K562 (cell line): Measurements from ENCODE around the gene NAA40. TPM values are rescaled to one million over a fixed set of nuclear protein-coding genes. Genes with fewer than 3 reads are reported as not detected.

ENCODE experiments used
- ATAC-seq: fragments of 200-7000 bp; cut with Tn5 transposase; 3 replicates; pipeline ENCODE4 v1.9.1; 2020; ENCODE audit warnings: moderate library complexity
- BruUV-seq: library from RNA; stranded (reverse); fragments of 400-500 nt; replicated peaks from 2 replicates; lab custom pipeline; 2021; lab: Mats Ljungman, UMichigan
- CTCF ChIA-PET: fragments of 300-600 bp; formaldehyde crosslinking; extraction: SDS; loops from one replicate; lab custom pipeline; 2021; ENCODE audit warnings: low intra/inter-chr PET ratio; lab: Yijun Ruan, JAX
- POLR2A ChIA-PET: fragments of 300-600, 350-650 bp; sonication (Branson Sonifier 250); formaldehyde crosslinking; extraction: SDS; loops from one replicate; lab custom pipeline; 2021; ENCODE audit warnings: antibody characterized with exemption, inconsistent platforms; lab: Yijun Ruan, JAX
- DNase-seq, 4 experiments: peaks; one replicate each; pipeline versions ENCODE4 v3.0.0 to v3.0.0-alpha.2; 2011 to 2018; ENCODE audit warnings: low spot score in 3 of 4, mixed read lengths in 3 of 4; ENCODE audit errors: extremely low read depth in 1 of 4
- FAIRE-seq: peaks from 2 replicates; lab custom pipeline; 2011; peaks lifted over from hg19 to GRCh38; lab: Jason Lieb, UNC
- H2AFZ ChIP-seq: 2 replicates; pipeline ENCODE4 v1.6.0; 2011; ENCODE audit warnings: low read depth, low read length, control low read depth, inconsistent platforms
- H3K27ac ChIP-seq: fragments of 200-600 bp; 3 replicates; pipeline ENCODE4 v1.8.0; 2011; ENCODE audit warnings: low read depth, mild to moderate bottlenecking, control low read depth, inconsistent platforms, low read length, moderate library complexity, mixed read lengths; ENCODE audit errors: extremely low read depth
- H3K27me3 ChIP-seq, 2 experiments: fragments of 300-600 bp in 1 of 2; 2 replicates in 1 of 2; 3 replicates in 1 of 2; pipeline versions ENCODE4 v1.6.0 to v1.8.0; 2011; ENCODE audit warnings: inconsistent platforms in 2 of 2, low read length in 2 of 2, mild to moderate bottlenecking in 1 of 2, mixed read lengths in 1 of 2, moderate library complexity in 1 of 2; ENCODE audit not compliant: control insufficient read depth in 2 of 2, insufficient read depth in 2 of 2
- H3K36me3 ChIP-seq: fragments of 300-600 bp; 3 replicates; pipeline ENCODE4 v1.8.0; 2011; ENCODE audit warnings: mild to moderate bottlenecking, low read length, inconsistent platforms; ENCODE audit not compliant: control insufficient read depth, insufficient read depth
- H3K4me1 ChIP-seq, 2 experiments: fragments of 200-600 bp in 1 of 2; replicated peaks in 1 of 2; 2 replicates in 1 of 2; 3 replicates in 1 of 2; pipeline versions ENCODE4 v1.5.1 to v1.8.0; 2011; ENCODE audit warnings: inconsistent platforms in 2 of 2, low read length in 2 of 2, mild to moderate bottlenecking in 1 of 2, mixed read lengths in 1 of 2, moderate library complexity in 1 of 2; ENCODE audit not compliant: control insufficient read depth in 2 of 2, insufficient read depth in 2 of 2
- H3K4me2 ChIP-seq: 2 replicates; pipeline ENCODE4 v1.6.1; 2011; ENCODE audit warnings: low read length, control low read depth, inconsistent platforms, mixed read lengths; ENCODE audit not compliant: insufficient read depth
- H3K4me3 ChIP-seq: fragments of 200-600 bp; sonication (generic), shearing (Covaris generic); 2 replicates; pipeline ENCODE4 v1.5.1; 2016; ENCODE audit warnings: control low read depth, inconsistent platforms
- H3K79me2 ChIP-seq: fragments of 200-600 bp; 3 replicates; pipeline ENCODE4 v1.8.0; 2011; ENCODE audit warnings: low read length, inconsistent platforms; ENCODE audit not compliant: control insufficient read depth, insufficient read depth
- H3K9ac ChIP-seq, 2 experiments: 2 replicates each; pipeline versions ENCODE4 v1.6.0 to v1.6.1; 2011; ENCODE audit warnings: low read depth in 2 of 2, low read length in 2 of 2, control low read depth in 1 of 2, inconsistent platforms in 1 of 2, mild to moderate bottlenecking in 1 of 2, mixed read lengths in 1 of 2; ENCODE audit not compliant: insufficient read depth in 1 of 2
- H3K9me1 ChIP-seq: one replicate; pipeline ENCODE4 v1.6.0; 2011; ENCODE audit warnings: inconsistent platforms, mild to moderate bottlenecking, low read length, moderate library complexity; ENCODE audit not compliant: control insufficient read depth, insufficient read depth
- H3K9me3 ChIP-seq: replicated peaks from 2 replicates; pipeline ENCODE4 v1.5.1; 2011; ENCODE audit warnings: low read depth, low read length, inconsistent platforms; ENCODE audit not compliant: control insufficient read depth, insufficient read depth
- H4K20me1 ChIP-seq: replicated peaks from 2 replicates; pipeline ENCODE4 v1.6.1; 2011; ENCODE audit warnings: low read length, inconsistent platforms, mixed read lengths; ENCODE audit not compliant: control insufficient read depth, insufficient read depth
- GABPA ChIP-seq: fragments of 200-800 bp; sonication (Bioruptor generic); conservative IDR thresholded peaks from 2 replicates; pipeline ENCODE4 v1.6.1; 2016; ENCODE audit warnings: low read depth, missing genetic modification characterization, missing compliant biosample characterization
- GATAD2B ChIP-seq: fragments of 450-650 bp; IDR thresholded peaks from 2 replicates; pipeline ENCODE4 v1.6.1; 2017; ENCODE audit warnings: mild to moderate bottlenecking, borderline replicate concordance
- HBP1 ChIP-seq: fragments of 450-650 bp; formaldehyde crosslinking; IDR thresholded peaks from 2 replicates; pipeline ENCODE4 v1.4.0; 2022; ENCODE audit warnings: missing genetic modification characterization
- HLTF ChIP-seq: fragments of 450-650 bp; IDR thresholded peaks from 2 replicates; pipeline ENCODE4 v1.6.1; 2016
- HSF4 ChIP-seq: fragments of 250-450 bp; sonication (Bioruptor Pico); IDR thresholded peaks from 2 replicates; pipeline ENCODE4 v2.1.2; 2022; ENCODE audit warnings: mild to moderate bottlenecking, moderate library complexity, borderline replicate concordance
- MAFF ChIP-seq: IDR thresholded peaks from 2 replicates; pipeline ENCODE4 v1.6.1; 2012; ENCODE audit warnings: low read length, improper control_type of control experiment
- NFE2 ChIP-seq: IDR thresholded peaks from 2 replicates; pipeline ENCODE4 v1.6.1; 2014; ENCODE audit warnings: antibody characterized with exemption, low read depth
- PREB ChIP-seq: sonication (generic); formaldehyde crosslinking; IDR thresholded peaks from 2 replicates; pipeline ENCODE4 v1.8.1; 2023; ENCODE audit warnings: mild to moderate bottlenecking, missing genetic modification reagents
- SMARCB1 ChIP-seq: IDR thresholded peaks from 2 replicates; pipeline ENCODE4 v1.6.1; 2011; ENCODE audit warnings: improper control_type of control experiment, low read depth; ENCODE audit not compliant: insufficient read length
- SP1 ChIP-seq: sonication (generic); formaldehyde crosslinking; IDR thresholded peaks from 2 replicates; pipeline ENCODE4 v1.8.1; 2022; ENCODE audit warnings: mild to moderate bottlenecking, missing genetic modification reagents
- TAF9B ChIP-seq: fragments of 450-650 bp; IDR thresholded peaks from 2 replicates; pipeline ENCODE4 v1.6.1; 2018; ENCODE audit warnings: mild to moderate bottlenecking; ENCODE audit not compliant: partially characterized antibody
- ZFP1 ChIP-seq: fragments of 450-650 bp; formaldehyde crosslinking; IDR thresholded peaks from 2 replicates; pipeline ENCODE4 v1.4.0; 2020; ENCODE audit warnings: mild to moderate bottlenecking, mixed read lengths
- ZNF121 ChIP-seq: sonication (generic); formaldehyde crosslinking; conservative IDR thresholded peaks from 2 replicates; pipeline ENCODE4 v1.8.0; 2022; ENCODE audit warnings: missing genetic modification reagents
- ZNF217 ChIP-seq: sonication (generic); formaldehyde crosslinking; IDR thresholded peaks from 2 replicates; pipeline ENCODE4 v1.8.0; 2022; ENCODE audit warnings: mild to moderate bottlenecking, missing genetic modification reagents
- ZNF253 ChIP-seq: fragments of 250-450 bp; sonication (Bioruptor Pico); conservative IDR thresholded peaks from 2 replicates; pipeline ENCODE4 v1.6.1; 2021; ENCODE audit warnings: mild to moderate bottlenecking
- ZNF274 ChIP-seq: IDR thresholded peaks from 2 replicates; pipeline ENCODE4 v1.6.1; 2011; ENCODE audit warnings: low read depth, mild to moderate bottlenecking, low read length, moderate library complexity, borderline replicate concordance
- ZNF518B ChIP-seq: fragments of 250-450 bp; sonication (Bioruptor Pico); IDR thresholded peaks from 2 replicates; pipeline ENCODE4 v1.5.0; 2021; ENCODE audit warnings: mild to moderate bottlenecking, moderate library complexity
- ZNF583 ChIP-seq: fragments of 250-450 bp; sonication (Bioruptor Pico); IDR thresholded peaks from 2 replicates; pipeline ENCODE4 v1.4.0; 2020
- ZNF717 ChIP-seq: fragments of 250-450 bp; sonication (Bioruptor Pico); IDR thresholded peaks from 2 replicates; pipeline ENCODE4 v1.5.0; 2021
- WGBS: fragments of 100-300 bp; shearing (Covaris generic); methylation state at CpG from one replicate; pipeline ENCODE4 v1.1.6; 2016; ENCODE audit warnings: low coverage, mixed read lengths; ENCODE audit not compliant: insufficient coverage; ENCODE audit errors: missing lambda C conversion rate; 5-methylcytosine and 5-hydroxymethylcytosine counted together
- in situ Hi-C: fragments of 300-500 bp; cut with MboI; formaldehyde crosslinking; loops from 4 replicates; pipeline ENCODE4 v1.15.0; 2018; ENCODE audit warnings: inconsistent platforms, mixed read lengths
- intact Hi-C: fragments of 100-400 bp; cut with micrococcal nuclease; formaldehyde crosslinking; loops from 2 replicates; pipeline ENCODE4 v1.14.2; 2022
- polyA plus RNA-seq, 8 experiments: library from polyadenylated mRNA; depleted of rRNA in 4 of 8; stranded (reverse) in 5 of 8; unstranded in 3 of 8; fragments of >200 nt; fragmentation: Nextera tagmentation in 2 of 8; fragmentation: Illumina TruSeq in 1 of 8; extraction: Ambion mirVana in 2 of 8; extraction: Trizol in 1 of 8; gene quantifications; 2 replicates each; pipeline versions ENCODE4 v1.2.1 to v1.2.3, GENCODE V29; 2011 to 2014; ENCODE audit warnings: inconsistent platforms in 1 of 8, missing spikeins in 1 of 8
- total RNA-seq, 7 experiments: library from RNA; depleted of rRNA in 6 of 7; stranded (reverse); fragments of >200 nt in 6 of 7; fragmentation: Illumina TruSeq in 2 of 7; extraction: Trizol in 2 of 7; gene quantifications; 2 replicates each; pipeline versions ENCODE4 v1.2.1 to v1.2.3, GENCODE V29; 2011 to 2021; ENCODE audit warnings: low replicate concordance in 1 of 7

The NAA40 gene
- total and polyA plus RNA-seq, 9 of the 15 experiments (the other 6 are each of a cell fraction or from before 2014, with no cell fraction given), result 6.2 to 39.0 (median 23.1) TPM

GRCh38 chr11:63893355-63893754, 45.4 kb upstream of the NAA40 start:
- in situ Hi-C loops, result no loop called here
- ChIA-PET POLR2A (interaction anchor here (0.7 kb wide), 1 partner anchor 254 kb away, joined by 3 read pairs; no protein-coding TSS in a partner anchor), CTCF (no interaction called here)
- Histone ChIP-seq H3K27ac (no peak overlapping the region), H2AFZ (no peak overlapping the region), H3K9me3 (no peaks in the 10 kb centered on the region), H3K79me2 (peaks cover 59% of the 10 kb centered on the region), H3K4me1 (peaks cover 18 to 20% of the 10 kb centered on the region in 2 experiments; a peak in 3 of 5 replicates), H3K27me3 (no peaks in the 10 kb centered on the region), H3K9ac (no peak overlapping the region), H4K20me1 (peaks cover 15% of the 10 kb centered on the region), H3K36me3 (peaks cover 63% of the 10 kb centered on the region), H3K4me3 (no peak overlapping the region), H3K9me1 (peaks cover 9% of the 10 kb centered on the region), H3K4me2 (no peak overlapping the region)
- intact Hi-C loops, result no loop called here
- WGBS, result 93% methylated on average over 6 of the region's 6 CpGs
- DNase-seq (no peak), FAIRE-seq (no peak), ATAC-seq (no peak)
- BruUV-seq, result no TSS peak
- no peak for TF ChIP-seq ZNF121 (CRISPR knock-in tag)
- no peak for TF ChIP-seq ZNF274
- no peak for TF ChIP-seq HLTF
- no peak for TF ChIP-seq SMARCB1
- TF ChIP-seq HBP1 (CRISPR knock-in tag), result no peak
- TF ChIP-seq ZNF583 (CRISPR knock-in tag), result no peak
- no peak for TF ChIP-seq ZNF217 (CRISPR knock-in tag)
- TF ChIP-seq HSF4 (CRISPR knock-in tag), result no peak
- no peak for TF ChIP-seq PREB (CRISPR knock-in tag)
- no peak for TF ChIP-seq ZNF518B
- no peak for TF ChIP-seq GATAD2B
- TF ChIP-seq ZNF717 (CRISPR knock-in tag), result no peak
- no peak for TF ChIP-seq SP1 (CRISPR knock-in tag)
- TF ChIP-seq MAFF, result no peak
- TF ChIP-seq TAF9B, result no peak
- no peak for TF ChIP-seq NFE2
- no peak for TF ChIP-seq ZFP1
- no peak for TF ChIP-seq ZNF253 (CRISPR knock-in tag)
- TF ChIP-seq GABPA, result no peak
